GM19240 (cell line): ENCODE results near the gene KLK1.
"Not testable (repeated sequence)": the region's sequence is repeated elsewhere in the genome, so short reads cannot be mapped to it uniquely, and the experiment has no call there.

Experiments
- DNase-seq: peaks from one replicate; pipeline ENCODE4 v3.0.0; 2011; ENCODE audit warnings: low spot score; ENCODE audit not compliant: insufficient read length

The KLK1 gene

DNA sequence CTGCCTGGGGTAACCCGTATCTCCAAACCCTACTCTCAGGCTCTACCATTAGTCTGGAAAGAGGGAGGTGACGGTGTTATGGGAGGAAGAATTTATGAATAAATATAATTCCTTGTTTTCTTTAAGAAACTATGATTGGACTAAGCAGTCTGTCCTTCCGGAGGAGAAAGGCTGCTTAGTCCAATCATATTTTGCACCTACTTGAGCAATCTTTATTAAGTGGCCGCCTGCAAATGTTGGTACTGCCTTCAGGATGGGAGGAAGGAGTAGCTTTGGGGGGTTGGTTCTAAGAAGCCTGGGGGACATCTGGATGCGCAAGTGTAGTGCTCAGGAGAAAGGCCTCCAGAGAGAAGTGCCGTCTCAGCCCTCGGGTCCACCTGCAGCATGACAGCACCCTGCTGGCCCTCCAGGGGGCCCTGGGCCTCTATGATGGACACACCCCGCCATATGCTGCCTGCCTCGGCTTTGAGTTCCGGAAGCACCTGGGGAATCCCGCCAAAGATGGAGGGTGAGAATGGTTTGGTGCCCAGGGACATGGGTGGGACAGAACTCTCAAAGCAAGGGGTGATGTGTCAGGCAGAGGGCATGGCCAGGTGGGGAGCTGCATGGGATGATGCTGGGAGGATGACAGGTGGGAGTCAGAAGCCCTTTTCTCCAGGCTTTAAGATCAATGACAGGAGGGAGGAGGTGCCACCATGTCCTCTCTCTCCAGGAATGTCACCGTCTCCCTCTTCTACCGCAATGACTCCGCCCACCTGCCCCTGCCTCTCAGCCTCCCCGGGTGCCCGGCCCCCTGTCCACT, 29.3 kb downstream of the KLK1 start:
- DNase-seq, result no peak

DNA sequence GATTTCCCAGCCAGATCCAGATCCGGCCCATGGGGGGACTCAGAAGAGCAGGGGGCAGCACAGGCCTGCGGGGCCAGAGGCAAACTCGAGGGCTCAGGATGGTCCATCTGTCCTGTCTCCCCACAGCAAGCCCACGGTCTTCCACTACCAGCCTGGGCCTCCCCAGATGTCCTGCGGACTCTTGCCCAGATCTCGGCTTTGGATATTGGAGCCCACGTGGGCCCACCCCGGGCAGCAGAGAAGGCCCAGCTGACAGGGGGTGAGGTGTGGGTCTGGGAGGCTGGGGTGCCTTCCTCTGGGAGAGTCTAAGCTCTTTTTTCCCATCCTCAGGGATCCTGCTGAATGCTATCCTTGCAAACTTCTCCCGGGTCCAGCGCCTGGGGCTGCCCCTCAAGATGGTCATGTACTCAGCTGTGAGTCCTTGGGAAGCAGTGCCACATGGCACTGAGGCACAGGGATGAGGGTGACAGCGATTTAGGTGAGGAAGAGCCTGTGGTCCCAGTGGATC, 30.0 kb downstream of the KLK1 start:
- no peak for DNase-seq

DNA sequence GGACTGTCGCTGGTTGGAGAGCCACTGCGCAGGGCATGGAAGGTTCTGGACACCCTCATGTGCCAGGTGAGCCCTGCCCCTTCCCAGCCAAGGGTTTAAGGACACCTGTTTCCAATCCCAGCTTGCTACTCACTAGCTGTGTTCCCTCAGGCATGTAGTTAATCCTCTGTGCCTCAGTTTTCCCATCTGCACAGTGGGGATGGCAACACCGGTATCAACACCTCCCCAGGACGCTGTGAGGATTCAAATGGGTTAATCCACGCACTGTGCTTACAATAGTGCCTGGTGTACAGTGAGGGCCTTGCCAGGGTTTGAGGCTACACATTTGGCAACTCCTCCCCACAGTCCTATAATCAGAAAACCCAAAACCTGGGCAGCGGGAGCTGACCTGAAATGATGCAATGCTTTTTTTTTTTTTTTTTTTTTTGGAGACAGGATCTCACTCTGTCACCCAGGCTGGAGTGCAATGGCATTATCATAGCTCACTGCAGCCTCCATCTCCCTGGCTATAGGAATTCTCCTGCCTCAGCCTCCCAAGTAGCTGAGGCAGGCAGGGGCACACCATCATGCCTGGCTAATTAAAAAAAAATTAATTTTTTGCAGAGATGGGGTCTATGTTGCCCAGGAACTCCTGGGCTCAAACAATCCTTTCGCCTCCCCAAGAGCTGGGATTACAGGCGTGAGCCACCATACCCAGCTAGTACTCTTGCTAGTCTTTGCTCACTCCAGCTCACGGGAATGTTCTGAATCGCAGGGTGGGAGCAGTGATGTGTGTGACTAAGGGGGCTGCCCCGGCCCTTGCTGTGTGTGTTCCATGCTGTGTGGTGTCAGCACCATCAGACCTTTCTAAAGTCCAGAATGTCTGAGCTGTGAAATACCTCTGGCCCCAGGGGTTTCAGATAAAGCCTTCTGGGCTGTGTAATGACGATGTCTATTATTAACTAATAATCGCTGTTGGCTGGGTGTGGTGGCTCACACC, 31.0 kb downstream of the KLK1 start:
- no peak for DNase-seq

DNA sequence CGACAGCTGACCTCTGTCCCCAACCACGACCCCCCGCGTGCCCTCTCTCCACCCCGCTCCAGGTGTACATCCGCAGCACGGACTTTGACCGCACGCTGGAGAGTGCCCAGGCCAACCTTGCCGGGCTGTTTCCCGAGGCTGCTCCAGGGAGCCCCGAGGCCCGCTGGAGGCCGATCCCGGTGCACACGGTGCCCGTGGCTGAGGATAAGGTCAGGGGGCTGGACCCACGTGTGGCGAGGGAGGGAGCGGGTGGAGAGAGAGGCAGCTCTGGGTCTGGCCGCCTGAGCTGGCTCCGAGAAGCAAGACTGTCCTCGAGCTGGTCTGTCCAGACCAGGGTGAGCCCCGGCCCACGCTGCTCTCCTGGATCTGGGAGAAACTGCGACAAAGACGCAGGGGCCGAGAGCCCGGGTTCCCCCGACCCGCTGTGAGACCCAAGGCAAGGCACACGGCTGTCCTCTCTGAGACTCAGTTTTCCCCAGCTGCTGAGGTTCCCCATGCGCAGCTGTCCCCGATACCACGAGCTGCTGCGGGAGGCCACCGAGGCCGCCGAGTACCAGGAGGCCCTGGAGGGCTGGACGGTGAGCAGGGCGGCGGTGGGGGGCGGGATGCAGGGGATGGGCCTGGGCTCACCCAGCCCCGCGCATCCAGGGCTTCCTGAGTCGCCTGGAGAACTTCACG, 31.9 kb downstream of the KLK1 start:
- DNase-seq, result no peak

DNA sequence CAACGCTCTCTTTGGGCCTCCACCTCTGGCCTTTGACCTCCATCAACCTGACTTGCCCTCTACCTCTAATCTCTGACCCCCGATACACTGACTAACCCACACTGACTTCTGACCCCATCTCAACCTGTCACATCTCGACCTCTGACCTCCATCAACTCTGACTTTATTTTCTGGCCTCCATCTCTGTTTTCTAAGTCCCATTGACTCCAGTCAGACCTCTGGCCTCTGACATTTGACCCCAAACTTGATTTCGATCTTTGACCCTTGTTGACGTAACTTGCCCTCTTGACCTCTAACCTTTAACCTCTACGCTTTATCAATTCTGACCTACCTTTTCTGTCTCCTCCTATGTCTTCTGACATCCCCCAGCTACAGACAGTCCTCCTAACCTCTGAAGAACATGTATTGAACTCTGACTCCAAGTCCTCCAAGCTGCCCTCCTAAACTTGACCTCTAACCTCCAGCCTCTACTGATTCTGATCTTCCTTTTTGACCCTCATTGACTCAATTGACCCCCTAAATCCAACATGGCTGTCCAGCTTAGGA, 32.6 kb downstream of the KLK1 start:
- no peak for DNase-seq

DNA sequence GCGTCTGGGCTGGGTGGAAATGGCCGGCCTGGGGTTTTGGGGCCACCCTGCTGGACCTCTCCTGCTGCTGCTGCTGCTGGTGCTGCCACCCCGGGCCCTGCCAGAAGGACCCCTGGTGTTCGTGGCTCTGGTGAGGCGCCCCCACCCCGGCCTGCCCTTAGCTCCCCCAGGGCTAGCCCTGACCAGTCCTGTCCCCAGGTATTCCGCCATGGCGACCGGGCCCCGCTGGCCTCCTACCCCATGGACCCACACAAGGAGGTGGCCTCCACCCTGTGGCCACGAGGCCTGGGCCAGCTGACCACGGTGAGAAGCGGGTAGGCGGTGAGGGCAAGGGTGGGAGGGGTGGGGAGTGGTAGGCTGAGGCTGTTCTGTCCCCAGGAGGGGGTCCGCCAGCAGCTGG, 33.2 kb downstream of the KLK1 start, which contains the start of gene ACP4:
Gene ACP4 (plus strand): TSS at position 20 of the 400 bp plus-strand sequence. CDS start 0 bp downstream, at position 20.
- no peak for DNase-seq

DNA sequence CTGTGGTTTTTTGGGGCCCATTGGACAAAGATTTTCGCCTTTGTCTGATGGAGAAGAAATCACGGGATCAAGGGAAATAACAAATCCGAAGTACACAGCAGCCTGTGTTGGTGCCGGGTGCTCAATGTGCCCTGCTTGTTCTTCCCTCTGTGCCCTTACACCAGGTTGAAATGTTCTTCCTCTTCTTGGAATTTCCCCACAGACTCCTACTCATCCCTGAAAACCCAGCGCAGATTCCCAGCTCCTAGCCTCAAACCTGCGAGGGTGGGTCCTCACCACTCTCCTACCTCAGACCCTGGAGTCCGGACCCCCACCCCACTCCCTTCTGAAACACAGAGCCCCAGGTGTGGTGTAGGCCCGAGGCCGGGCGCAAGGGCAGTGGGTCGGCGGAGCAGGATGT, 38.3 kb downstream of the KLK1 start:
- DNase-seq, result no peak

DNA sequence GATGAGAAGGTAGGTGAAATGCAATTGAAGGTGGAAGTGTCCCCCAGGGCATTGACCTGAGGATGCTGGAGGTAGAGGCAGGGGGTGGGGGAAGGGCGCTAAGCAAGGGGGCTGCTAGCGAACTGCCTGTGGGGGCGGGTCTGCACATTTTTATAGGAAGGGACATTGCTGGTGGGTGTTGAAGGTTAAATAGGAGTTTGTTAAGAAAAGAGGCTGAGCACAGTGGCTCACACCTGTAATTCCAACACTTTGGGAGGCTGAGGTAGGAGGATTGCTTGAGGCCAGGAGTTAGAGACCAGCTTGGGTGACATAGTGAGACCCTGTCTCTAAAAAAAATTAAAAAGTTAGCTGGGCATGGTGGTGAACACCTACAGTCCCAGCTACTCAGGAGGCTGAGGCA, 38.9 kb downstream of the KLK1 start:
- DNase-seq, result no peak

DNA sequence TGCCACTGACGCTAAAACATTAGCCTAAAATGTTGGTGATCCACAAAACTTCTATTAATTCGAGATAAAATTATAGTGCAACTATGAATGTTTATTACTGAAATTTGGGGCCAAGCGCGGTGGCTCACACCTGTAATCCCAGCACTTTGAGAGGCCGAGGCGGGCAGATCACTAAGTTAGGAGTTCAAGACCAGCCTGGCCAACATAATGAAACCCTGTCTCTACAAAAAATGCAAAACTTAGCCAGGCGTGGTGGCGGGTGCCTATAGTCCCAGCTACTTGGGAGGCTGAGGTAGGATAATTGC, 39.8 kb downstream of the KLK1 start:
- DNase-seq, result not testable (repeated sequence)

DNA sequence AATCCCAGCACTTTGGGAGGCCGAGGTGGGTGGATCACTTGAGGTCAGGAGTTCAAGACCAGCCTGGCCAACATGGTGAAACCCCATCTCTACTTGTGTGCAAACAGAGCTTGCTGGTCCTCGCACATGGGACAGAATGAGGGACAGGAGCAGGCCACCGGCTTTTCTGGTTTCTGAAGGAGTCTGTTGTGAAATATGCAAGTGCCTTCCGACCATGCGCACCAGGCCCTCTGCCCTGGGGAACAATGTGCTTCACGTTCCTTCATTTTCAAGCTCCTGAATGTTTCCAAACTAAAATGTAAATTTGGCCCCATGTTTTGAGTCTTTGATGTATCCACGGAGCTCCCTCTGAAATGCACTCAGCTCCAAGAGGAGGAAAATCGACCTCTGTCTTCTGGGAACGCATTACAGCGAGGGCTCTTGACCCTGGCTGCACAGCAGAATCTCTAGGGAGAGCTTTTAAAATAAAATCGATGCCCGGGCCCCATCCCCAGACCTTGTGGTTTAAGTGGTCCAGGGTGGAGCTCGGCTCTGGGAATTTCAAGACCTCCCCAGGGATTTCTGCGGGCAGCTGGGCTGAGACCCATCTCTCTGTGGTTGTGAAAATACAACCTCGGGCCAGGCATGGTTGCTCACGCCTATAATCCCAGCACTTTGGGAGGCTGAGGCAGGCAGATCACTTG, 42.7 kb downstream of the KLK1 start:
- no peak for DNase-seq

DNA sequence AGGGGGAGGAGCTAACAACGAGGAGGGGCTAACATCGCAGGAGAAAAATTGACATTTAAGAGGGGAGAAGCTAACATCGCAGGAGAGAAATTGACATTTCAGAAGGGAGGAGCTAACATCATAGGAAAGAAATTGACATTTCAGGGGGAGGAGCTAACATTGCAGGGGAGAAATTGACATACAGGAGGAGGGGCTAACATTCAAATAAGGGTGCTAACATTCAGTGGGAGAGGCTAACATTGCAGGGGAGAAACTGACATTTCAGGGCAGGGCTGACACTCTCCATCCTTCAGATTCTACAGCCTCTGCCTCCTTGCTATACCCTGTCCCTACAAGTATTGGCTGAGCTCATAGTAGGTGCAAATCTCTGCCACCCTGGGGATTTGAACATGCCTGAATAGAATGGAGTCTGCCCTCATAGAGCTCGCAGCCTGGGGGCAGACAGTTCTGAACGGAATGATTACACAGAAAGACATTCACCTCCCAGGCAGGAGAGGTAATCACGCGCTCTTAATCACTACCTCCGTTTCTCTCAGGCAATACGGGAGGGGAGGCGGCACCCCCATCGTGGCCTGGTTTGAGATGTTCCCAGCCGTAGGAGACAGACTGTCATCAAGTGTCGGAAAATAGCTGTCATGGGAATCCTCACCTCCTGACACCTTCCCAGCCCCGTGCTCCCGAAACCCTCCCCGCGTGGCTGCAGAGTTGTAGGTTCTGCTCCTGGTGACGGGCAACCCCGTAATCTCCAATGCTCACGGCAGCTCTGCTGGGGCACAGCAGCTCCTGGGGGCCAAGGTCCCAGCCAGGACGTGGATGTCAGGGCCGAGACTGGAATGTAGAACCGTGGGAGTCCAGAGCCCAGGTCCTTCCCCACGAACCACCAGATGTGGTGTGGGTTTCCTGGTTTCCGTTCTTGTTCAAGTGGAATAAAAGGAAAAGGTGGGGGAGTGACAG, 43.8 kb downstream of the KLK1 start:
- DNase-seq, result no peak

DNA sequence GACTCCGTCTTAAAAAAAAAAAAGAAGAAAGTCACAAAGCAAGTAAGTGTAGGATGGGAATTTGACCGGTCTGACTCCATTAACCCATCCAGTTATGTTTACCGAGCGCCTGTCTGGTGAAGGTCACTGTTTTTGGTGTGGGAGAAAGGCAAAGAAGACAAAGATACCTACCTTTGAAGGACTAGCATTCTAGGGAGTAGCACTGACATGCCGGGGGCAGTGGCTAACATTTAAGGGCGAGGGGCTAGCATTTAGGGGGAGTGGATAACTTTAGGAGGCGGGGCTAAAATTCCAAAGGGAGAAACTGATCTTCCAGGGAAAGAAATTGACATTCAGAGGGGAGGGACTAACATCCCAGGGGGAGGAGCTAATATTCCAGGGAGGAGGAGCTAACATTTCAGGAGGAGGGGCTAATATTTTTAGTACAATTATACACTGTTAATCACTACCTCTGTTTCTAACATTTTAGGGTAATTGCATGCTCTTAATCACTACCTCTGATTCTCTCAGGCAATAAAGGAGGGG, 44.6 kb downstream of the KLK1 start:
- no peak for DNase-seq

DNA sequence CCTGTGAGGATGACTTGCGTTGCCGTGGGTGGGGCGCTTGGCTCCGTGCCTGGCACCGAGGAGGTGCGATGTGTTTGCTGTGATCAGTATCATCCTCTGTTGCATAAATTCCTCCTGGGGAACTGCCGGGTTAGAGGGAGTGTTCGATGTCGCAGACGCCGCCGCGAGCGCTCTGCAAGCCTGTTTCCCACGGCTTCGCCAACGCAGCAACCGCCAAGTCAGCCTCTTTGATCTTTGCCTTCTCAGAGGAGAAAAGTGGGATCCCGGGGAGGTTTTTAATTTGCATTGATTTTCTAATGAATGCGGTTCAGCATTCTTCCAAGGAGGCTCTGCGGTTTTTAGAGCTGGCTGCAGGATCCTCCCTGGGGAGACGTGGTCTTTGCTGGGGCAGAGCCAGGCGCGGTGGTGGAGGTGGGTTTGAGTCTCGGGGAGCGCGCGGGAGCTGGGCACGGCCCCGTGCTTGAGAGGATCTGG, 45.7 kb downstream of the KLK1 start:
- no peak for DNase-seq

DNA sequence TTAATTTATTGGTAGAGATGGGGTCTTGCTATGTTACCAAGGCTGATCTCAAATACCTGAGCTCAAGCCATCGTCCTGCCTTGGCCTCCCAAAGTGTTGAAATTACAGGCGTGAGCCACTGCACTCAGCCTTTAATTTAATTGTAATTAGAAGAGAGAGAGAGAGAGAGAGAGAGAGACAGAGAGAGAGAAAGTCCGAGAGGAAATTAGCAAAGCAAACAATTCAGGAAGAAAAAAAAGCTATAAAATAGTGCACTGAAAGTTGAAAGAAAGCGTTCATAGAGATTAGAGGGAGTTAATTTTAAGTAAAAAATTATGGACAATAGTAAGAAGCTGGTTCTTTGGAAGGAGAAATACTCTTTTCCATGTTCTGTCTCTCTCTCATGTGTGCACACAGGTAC, 46.3 kb downstream of the KLK1 start:
- DNase-seq, result no peak

DNA sequence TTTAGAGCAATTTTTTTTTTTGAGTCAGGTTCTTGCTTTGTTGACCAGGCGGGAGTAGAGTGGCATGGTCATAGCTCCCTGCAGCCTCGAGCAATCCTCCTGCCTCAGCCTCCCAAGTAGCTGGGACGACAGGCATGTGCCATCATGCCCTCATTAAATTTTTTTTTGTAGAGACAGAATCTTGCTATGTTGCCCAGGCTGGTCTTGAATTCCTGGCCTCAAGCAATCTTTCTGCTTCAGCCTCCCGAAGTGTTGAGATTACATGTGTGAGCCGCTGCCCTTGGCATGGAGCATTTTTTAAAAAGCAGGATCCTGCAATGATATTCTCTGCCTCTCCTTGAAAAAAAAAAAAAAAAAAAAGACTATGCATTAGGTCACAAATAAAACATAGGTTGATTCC, 47.5 kb downstream of the KLK1 start:
- DNase-seq, result no peak

DNA sequence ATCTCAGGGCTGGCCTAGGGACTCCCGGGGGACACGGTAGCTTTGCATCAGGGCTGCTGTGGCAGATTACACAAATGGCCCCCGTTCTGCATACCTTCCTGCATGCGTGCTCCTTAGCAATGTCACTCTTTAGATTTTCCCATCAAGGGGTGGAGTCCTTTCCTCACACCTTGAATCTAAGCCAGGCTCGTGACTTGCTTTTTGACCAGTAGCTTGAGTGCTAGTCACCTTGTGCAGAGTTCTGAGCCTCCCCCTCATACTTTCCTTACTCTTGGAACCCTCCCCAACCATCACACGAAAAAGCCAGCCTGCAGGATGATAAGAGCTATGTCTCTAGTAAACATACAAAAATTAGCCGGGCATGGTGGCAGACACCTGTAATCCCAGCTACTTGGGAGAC, 50.1 kb downstream of the KLK1 start:
- not testable (repeated sequence) for DNase-seq

DNA sequence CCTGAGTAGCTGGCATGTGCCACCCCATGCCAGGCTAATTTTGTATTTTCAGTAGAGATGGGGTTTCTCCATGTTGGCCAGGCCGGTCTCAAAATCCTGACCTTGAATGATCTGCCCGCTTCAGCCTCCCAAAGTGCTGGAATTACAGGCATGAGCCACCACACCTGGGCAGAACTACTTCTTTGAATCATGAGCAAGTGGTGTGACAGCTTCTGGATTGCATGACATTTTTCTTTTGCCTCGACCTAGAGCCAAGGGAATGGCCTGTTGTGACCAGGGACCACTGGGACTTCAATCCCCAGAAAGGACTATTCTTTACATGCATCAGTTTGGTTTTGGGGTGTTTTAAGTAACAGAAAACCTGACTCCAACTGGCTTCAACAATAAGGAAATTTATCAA, 50.7 kb downstream of the KLK1 start:
- DNase-seq, result not testable (repeated sequence)

DNA sequence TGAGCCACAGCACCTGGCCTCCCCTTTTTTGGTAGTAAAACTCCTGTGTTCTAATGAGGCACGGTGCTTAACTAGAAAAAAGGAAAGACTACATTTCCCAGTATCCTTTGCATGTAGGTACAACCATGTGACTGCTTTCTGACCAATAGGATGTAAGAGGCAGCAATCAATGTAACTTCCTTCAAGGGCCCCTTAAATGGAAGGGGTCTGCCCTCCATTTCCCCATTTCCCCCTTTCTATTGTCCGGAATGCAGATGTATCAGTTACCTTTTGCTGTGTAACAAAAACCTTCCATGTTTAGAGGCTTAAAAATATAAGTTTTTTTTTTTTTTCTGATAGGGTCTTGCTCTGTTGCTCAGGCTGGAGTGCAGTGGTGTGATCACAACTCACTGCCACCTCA, 51.1 kb downstream of the KLK1 start:
- no peak for DNase-seq

DNA sequence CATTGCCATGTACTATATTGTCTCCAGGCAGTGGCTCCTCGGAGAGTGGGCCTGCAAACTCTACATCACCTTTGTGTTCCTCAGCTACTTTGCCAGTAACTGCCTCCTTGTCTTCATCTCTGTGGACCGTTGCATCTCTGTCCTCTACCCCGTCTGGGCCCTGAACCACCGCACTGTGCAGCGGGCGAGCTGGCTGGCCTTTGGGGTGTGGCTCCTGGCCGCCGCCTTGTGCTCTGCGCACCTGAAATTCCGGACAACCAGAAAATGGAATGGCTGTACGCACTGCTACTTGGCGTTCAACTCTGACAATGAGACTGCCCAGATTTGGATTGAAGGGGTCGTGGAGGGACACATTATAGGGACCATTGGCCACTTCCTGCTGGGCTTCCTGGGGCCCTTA, 52.7 kb downstream of the KLK1 start:
- no peak for DNase-seq
